Neural progenitor cell (in vitro differentiated cells): Measurements from ENCODE around the gene SP140L. TPM values are rescaled to one million over a fixed set of nuclear protein-coding genes. Genes with fewer than 3 reads are reported as not detected.

Experiments
- DNase-seq: peaks from one replicate; pipeline ENCODE4 v3.0.0-alpha.2; 2016; ENCODE audit warnings: low spot score
- H2AFZ ChIP-seq: fragments of 200-600 bp; sonication (generic); replicated peaks from 2 replicates; pipeline ENCODE4 v1.6.1; 2016; ENCODE audit warnings: antibody characterized with exemption
- H3F3A ChIP-seq: fragments of 200-600 bp; sonication (generic); 2 replicates; pipeline ENCODE4 v1.6.1; 2016; ENCODE audit warnings: antibody characterized with exemption, low read depth
- H3K27ac ChIP-seq: fragments of 200-600 bp; sonication (generic); 2 replicates; pipeline ENCODE4 v1.5.1; 2016; ENCODE audit warnings: mild to moderate bottlenecking
- H3K27me3 ChIP-seq: fragments of 200-600 bp; sonication (generic); 2 replicates; pipeline ENCODE4 v1.6.1; 2016; ENCODE audit warnings: mild to moderate bottlenecking, moderate library complexity
- H3K36me3 ChIP-seq: fragments of 200-600 bp; sonication (generic); 2 replicates; pipeline ENCODE4 v1.5.1; 2016
- H3K4me1 ChIP-seq: fragments of 200-600 bp; sonication (generic); 2 replicates; pipeline ENCODE4 v1.6.1; 2016; ENCODE audit warnings: mixed run types
- H3K4me2 ChIP-seq: fragments of 200-600 bp; sonication (generic); 2 replicates; pipeline ENCODE4 v1.6.1; 2016
- H3K4me3 ChIP-seq: fragments of 200-600 bp; sonication (generic); 2 replicates; pipeline ENCODE4 v1.5.1; 2016
- H3K79me2 ChIP-seq: fragments of 200-600 bp; sonication (generic); 2 replicates; pipeline ENCODE4 v1.6.1; 2016; ENCODE audit warnings: low read depth
- H3K9ac ChIP-seq: fragments of 200-600 bp; sonication (generic); 2 replicates; pipeline ENCODE4 v1.6.1; 2016
- H3K9me3 ChIP-seq: fragments of 200-600 bp; sonication (generic); 2 replicates; pipeline ENCODE4 v1.5.1; 2016; ENCODE audit warnings: low read depth
- H4K20me1 ChIP-seq: fragments of 200-600 bp; sonication (generic); 2 replicates; pipeline ENCODE4 v1.6.1; 2016; ENCODE audit warnings: low read depth
- H3K27ac Mint-ChIP-seq: 3 replicates; pipeline ENCODE4 v1.8.0; 2021; ENCODE audit warnings: mixed read lengths
- H3K27me3 Mint-ChIP-seq: 2 replicates; pipeline ENCODE4 v1.8.0; 2022; ENCODE audit warnings: low read depth, mild to moderate bottlenecking, inconsistent platforms, moderate library complexity, mixed read lengths; ENCODE audit not compliant: insufficient read depth
- H3K36me3 Mint-ChIP-seq: 3 replicates; pipeline ENCODE4 v1.8.0; 2021; ENCODE audit warnings: mixed read lengths
- H3K4me1 Mint-ChIP-seq: 3 replicates; pipeline ENCODE4 v1.8.0; 2021; ENCODE audit warnings: mixed read lengths
- H3K4me3 Mint-ChIP-seq: 3 replicates; pipeline ENCODE4 v1.8.0; 2021; ENCODE audit warnings: mild to moderate bottlenecking, moderate library complexity, mixed read lengths
- H3K9me3 Mint-ChIP-seq: 3 replicates; pipeline ENCODE4 v1.8.0; 2020; ENCODE audit warnings: mixed read lengths
- CTCF ChIP-seq: fragments of 200-600 bp; sonication (generic); IDR thresholded peaks from 2 replicates; pipeline ENCODE4 v1.5.1; 2017; ENCODE audit warnings: antibody characterized with exemption, mild to moderate bottlenecking
- EZH2 ChIP-seq: fragments of 200-600 bp; sonication (generic); IDR thresholded peaks from 2 replicates; pipeline ENCODE4 v1.6.1; 2017; ENCODE audit warnings: antibody characterized with exemption, mild to moderate bottlenecking, moderate library complexity
- EZH2phosphoT487 ChIP-seq: fragments of 200-600 bp; sonication (generic); IDR thresholded peaks from 2 replicates; pipeline ENCODE4 v1.6.1; 2017; ENCODE audit warnings: antibody characterized with exemption
- total RNA-seq: library from RNA; depleted of rRNA; stranded (reverse); fragments of >200 nt; gene quantifications from 2 replicates; pipeline ENCODE4 v1.2.3, GENCODE V29; 2015; ENCODE audit warnings: low replicate concordance

Gene SP140L
- total RNA-seq, 1 donor from 2014 or later, result 2.0 TPM

GRCh38 chr2:230422149-230422548, 95.2 kb downstream of the SP140L start:
- no peak overlapping the region for H3K9ac ChIP-seq
- H3K4me3 ChIP-seq, result no peak overlapping the region
- H3K27ac Mint-ChIP-seq, result no peak overlapping the region
- no peaks in the 10 kb centered on the region for H3K27me3 ChIP-seq
- H3K4me2 ChIP-seq, result no peak overlapping the region
- no peaks in the 10 kb centered on the region for H3K79me2 ChIP-seq
- no peak overlapping the region for H2AFZ ChIP-seq
- no peaks in the 10 kb centered on the region for H3K27me3 Mint-ChIP-seq
- H3K4me1 ChIP-seq, result no peaks in the 10 kb centered on the region
- no peaks in the 10 kb centered on the region for H3K36me3 ChIP-seq
- no peaks in the 10 kb centered on the region for H3K36me3 Mint-ChIP-seq
- no peak for DNase-seq
- no peaks in the 10 kb centered on the region for H3K4me1 Mint-ChIP-seq
- no peaks in the 10 kb centered on the region for H4K20me1 ChIP-seq
- no peaks in the 10 kb centered on the region for H3F3A ChIP-seq
- no peak overlapping the region for H3K4me3 Mint-ChIP-seq
- H3K9me3 ChIP-seq, result no peaks in the 10 kb centered on the region
- H3K9me3 Mint-ChIP-seq, result no peaks in the 10 kb centered on the region
- TF ChIP-seq CTCF, result peak; percentile 22
- TF ChIP-seq EZH2, result no peak
- no peak overlapping the region for H3K27ac ChIP-seq

- DNase-seq, result no peak
- no peak overlapping the region for H2AFZ ChIP-seq
- Mint-ChIP-seq H3K4me1 (no peaks in the 10 kb centered on the region), H3K4me3 (no peak overlapping the region), H3K27me3 (peaks cover 2% of the 10 kb centered on the region), H3K9me3 (peaks cover 2% of the 10 kb centered on the region), H3K36me3 (no peaks in the 10 kb centered on the region), H3K27ac (no peak overlapping the region)
- H3F3A ChIP-seq, result no peaks in the 10 kb centered on the region
- no peak overlapping the region for H3K4me2 ChIP-seq
- H3K9me3 ChIP-seq, result no peaks in the 10 kb centered on the region
- TF ChIP-seq EZH2 (no peak), EZH2phosphoT487 (no peak)
- no peaks in the 10 kb centered on the region for H3K27me3 ChIP-seq
- H3K9ac ChIP-seq, result no peak overlapping the region
- no peaks in the 10 kb centered on the region for H3K79me2 ChIP-seq
- no peak overlapping the region for H3K27ac ChIP-seq
- H3K36me3 ChIP-seq, result no peaks in the 10 kb centered on the region
- no peak overlapping the region for H3K4me3 ChIP-seq
- H3K4me1 ChIP-seq, result no peaks in the 10 kb centered on the region
- no peaks in the 10 kb centered on the region for H4K20me1 ChIP-seq
These were observed 97.0 kb downstream of the SP140L start for GRCh38 chr2:230423851-230424458.

GRCh38 chr2:230425377-230425776, 98.4 kb downstream of the SP140L start:
- Mint-ChIP-seq H3K9me3 (peaks cover 5% of the 10 kb centered on the region), H3K27ac (no peak overlapping the region), H3K4me1 (no peaks in the 10 kb centered on the region), H3K4me3 (no peak overlapping the region), H3K36me3 (no peaks in the 10 kb centered on the region), H3K27me3 (peaks cover 2% of the 10 kb centered on the region)
- TF ChIP-seq EZH2phosphoT487 (no peak), CTCF (no peak), EZH2 (no peak)
- Histone ChIP-seq H3K4me2 (no peak overlapping the region), H3F3A (no peaks in the 10 kb centered on the region), H2AFZ (no peak overlapping the region), H4K20me1 (no peaks in the 10 kb centered on the region), H3K27me3 (no peaks in the 10 kb centered on the region), H3K27ac (no peak overlapping the region), H3K4me1 (no peaks in the 10 kb centered on the region), H3K79me2 (no peaks in the 10 kb centered on the region), H3K4me3 (no peak overlapping the region), H3K9me3 (no peaks in the 10 kb centered on the region), H3K36me3 (no peaks in the 10 kb centered on the region), H3K9ac (no peak overlapping the region)
- DNase-seq, result no peak

GRCh38 chr2:230429513-230429912, 102.5 kb downstream of the SP140L start:
- Mint-ChIP-seq H3K4me1 (no peaks in the 10 kb centered on the region), H3K9me3 (peaks cover 5% of the 10 kb centered on the region), H3K27ac (no peak overlapping the region), H3K4me3 (no peak overlapping the region), H3K36me3 (no peaks in the 10 kb centered on the region), H3K27me3 (peaks cover 2% of the 10 kb centered on the region)
- Histone ChIP-seq H3K36me3 (no peaks in the 10 kb centered on the region), H3K27me3 (no peaks in the 10 kb centered on the region), H2AFZ (no peak overlapping the region), H4K20me1 (no peaks in the 10 kb centered on the region), H3K4me3 (no peak overlapping the region), H3K4me1 (no peaks in the 10 kb centered on the region), H3K9me3 (no peaks in the 10 kb centered on the region), H3K79me2 (no peaks in the 10 kb centered on the region), H3K9ac (no peak overlapping the region), H3K27ac (no peak overlapping the region), H3K4me2 (no peak overlapping the region), H3F3A (no peaks in the 10 kb centered on the region)
- TF ChIP-seq EZH2 (no peak), EZH2phosphoT487 (no peak), CTCF (no peak)
- DNase-seq, result no peak
